Endothelial cell (in vitro differentiated cells): ENCODE data around the gene E2F7. TPM values are rescaled to one million over a fixed set of nuclear protein-coding genes. Genes with fewer than 3 reads are reported as not detected.
"Not testable (repeated sequence)": the region's sequence is repeated elsewhere in the genome, so short reads cannot be mapped to it uniquely, and the experiment has no call there.

Experiments
- DNase-seq: peaks from one replicate; pipeline ENCODE4 v3.0.0; 2021; ENCODE audit warnings: low spot score
- H3K27ac Mint-ChIP-seq: one replicate; pipeline ENCODE4 v1.8.0; 2021; ENCODE audit warnings: mixed read lengths, inconsistent platforms; ENCODE audit not compliant: unreplicated experiment
- H3K27me3 Mint-ChIP-seq: one replicate; pipeline ENCODE4 v1.8.0; 2021; ENCODE audit warnings: mild to moderate bottlenecking, moderate library complexity, mixed read lengths, inconsistent platforms; ENCODE audit not compliant: unreplicated experiment
- H3K36me3 Mint-ChIP-seq: one replicate; pipeline ENCODE4 v1.8.0; 2021; ENCODE audit warnings: mild to moderate bottlenecking, low read depth, mixed read lengths, inconsistent platforms; ENCODE audit not compliant: unreplicated experiment
- H3K4me1 Mint-ChIP-seq: one replicate; pipeline ENCODE4 v1.8.0; 2021; ENCODE audit warnings: mild to moderate bottlenecking, mixed read lengths, inconsistent platforms; ENCODE audit not compliant: unreplicated experiment
- H3K4me3 Mint-ChIP-seq: one replicate; pipeline ENCODE4 v1.8.0; 2021; ENCODE audit warnings: mild to moderate bottlenecking, mixed read lengths, inconsistent platforms; ENCODE audit not compliant: unreplicated experiment
- H3K9me3 Mint-ChIP-seq: one replicate; pipeline ENCODE4 v1.8.0; 2021; ENCODE audit warnings: mixed read lengths, inconsistent platforms; ENCODE audit not compliant: unreplicated experiment
- total RNA-seq: library from RNA; stranded (reverse); fragmentation: NEBNext Ultra II Directional; extraction: Animal tissue kit (Norgen Biotek cat#: 25700); gene quantifications from one replicate; pipeline ENCODE4 v1.2.1, GENCODE V29; 2021; ENCODE audit not compliant: unreplicated experiment
- TF ChIP-seq, protein P1 (sequence below): fragments of 200-600 bp; sonication (generic); IDR thresholded peaks from one replicate; pipeline ENCODE4 v1.5.0; 2021; ENCODE audit warnings: antibody characterized with exemption; ENCODE audit not compliant: unreplicated experiment

Gene E2F7
- total RNA-seq, 1 donor from 2014 or later, result 6.2 TPM

DNA sequence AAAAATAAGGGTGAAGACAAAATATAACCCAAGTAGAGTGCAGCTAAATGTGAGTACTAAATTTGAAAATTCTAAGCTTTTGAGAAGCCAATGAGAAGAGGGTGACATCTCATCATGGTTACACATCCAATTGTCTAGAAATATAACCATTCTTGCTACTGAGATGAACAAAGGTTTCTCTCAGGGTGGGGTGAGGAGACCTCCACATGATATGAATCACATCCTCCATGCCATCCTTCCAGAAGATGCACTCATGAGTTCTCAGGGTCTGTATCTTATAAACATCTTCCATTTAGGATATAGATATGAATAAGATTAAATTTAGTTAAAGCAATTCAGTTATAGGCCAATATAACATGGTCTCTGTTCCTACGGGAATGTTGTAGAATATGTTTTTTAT is 38.9 kb upstream of the E2F7 start:
- Mint-ChIP-seq H3K27me3 (no peaks in the 10 kb centered on the region), H3K9me3 (no peaks in the 10 kb centered on the region), H3K36me3 (no peaks in the 10 kb centered on the region), H3K27ac (no peak overlapping the region), H3K4me3 (no peak overlapping the region), H3K4me1 (no peaks in the 10 kb centered on the region)
- TF ChIP-seq, protein P1, sequence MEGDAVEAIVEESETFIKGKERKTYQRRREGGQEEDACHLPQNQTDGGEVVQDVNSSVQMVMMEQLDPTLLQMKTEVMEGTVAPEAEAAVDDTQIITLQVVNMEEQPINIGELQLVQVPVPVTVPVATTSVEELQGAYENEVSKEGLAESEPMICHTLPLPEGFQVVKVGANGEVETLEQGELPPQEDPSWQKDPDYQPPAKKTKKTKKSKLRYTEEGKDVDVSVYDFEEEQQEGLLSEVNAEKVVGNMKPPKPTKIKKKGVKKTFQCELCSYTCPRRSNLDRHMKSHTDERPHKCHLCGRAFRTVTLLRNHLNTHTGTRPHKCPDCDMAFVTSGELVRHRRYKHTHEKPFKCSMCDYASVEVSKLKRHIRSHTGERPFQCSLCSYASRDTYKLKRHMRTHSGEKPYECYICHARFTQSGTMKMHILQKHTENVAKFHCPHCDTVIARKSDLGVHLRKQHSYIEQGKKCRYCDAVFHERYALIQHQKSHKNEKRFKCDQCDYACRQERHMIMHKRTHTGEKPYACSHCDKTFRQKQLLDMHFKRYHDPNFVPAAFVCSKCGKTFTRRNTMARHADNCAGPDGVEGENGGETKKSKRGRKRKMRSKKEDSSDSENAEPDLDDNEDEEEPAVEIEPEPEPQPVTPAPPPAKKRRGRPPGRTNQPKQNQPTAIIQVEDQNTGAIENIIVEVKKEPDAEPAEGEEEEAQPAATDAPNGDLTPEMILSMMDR, result no peak
- DNase-seq, result no peak

DNA sequence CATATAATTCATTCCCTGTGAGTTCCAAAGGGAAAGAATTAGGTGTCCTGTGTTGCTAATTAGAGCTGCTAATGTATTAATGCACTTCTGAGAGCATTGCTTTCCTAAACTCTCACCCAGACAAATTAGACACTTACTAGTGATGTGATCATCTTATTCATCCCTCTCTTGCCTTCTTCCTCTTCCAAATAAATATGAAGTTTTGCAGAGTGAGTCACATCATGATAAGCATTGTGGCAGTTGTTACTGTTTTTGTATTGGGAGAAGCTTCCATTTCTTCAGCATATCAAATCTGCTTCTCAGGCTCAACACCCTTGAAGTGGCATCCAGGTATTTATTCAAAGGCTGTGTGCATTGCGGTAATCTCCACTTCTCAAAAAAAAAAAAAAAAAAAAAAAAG is 37.3 kb upstream of the E2F7 start:
- no peaks in the 10 kb centered on the region for H3K27me3 Mint-ChIP-seq
- TF ChIP-seq, protein P1, result no peak
- no peak overlapping the region for H3K4me3 Mint-ChIP-seq
- no peaks in the 10 kb centered on the region for H3K4me1 Mint-ChIP-seq
- no peak for DNase-seq
- no peaks in the 10 kb centered on the region for H3K36me3 Mint-ChIP-seq
- no peak overlapping the region for H3K27ac Mint-ChIP-seq
- H3K9me3 Mint-ChIP-seq, result no peaks in the 10 kb centered on the region

DNA sequence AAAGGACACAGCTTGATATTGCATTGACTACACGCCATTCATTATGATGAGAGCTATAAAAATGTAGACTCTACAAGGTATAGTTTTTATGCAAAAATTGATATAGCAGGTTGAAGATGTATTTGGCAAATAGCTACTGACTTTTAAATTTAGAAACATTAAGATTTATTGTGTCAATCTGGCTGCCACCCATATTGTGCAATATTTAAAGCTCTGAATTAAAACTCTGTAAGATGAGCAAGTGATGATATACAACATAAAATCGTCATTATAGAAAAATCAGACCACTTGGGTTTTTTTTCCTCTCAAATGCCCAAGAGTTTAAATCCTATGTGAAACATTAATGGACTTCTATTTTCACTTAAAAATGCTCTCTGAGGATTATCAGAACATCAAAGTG is 36.8 kb upstream of the E2F7 start:
- TF ChIP-seq, protein P1, result no peak
- no peaks in the 10 kb centered on the region for H3K27me3 Mint-ChIP-seq
- DNase-seq, result no peak
- H3K4me1 Mint-ChIP-seq, result no peaks in the 10 kb centered on the region
- H3K27ac Mint-ChIP-seq, result no peak overlapping the region
- no peaks in the 10 kb centered on the region for H3K36me3 Mint-ChIP-seq
- H3K9me3 Mint-ChIP-seq, result no peaks in the 10 kb centered on the region
- H3K4me3 Mint-ChIP-seq, result no peak overlapping the region

- Mint-ChIP-seq H3K27me3 (peaks cover 2% of the 10 kb centered on the region), H3K36me3 (no peaks in the 10 kb centered on the region), H3K4me3 (no peak overlapping the region), H3K4me1 (no peaks in the 10 kb centered on the region), H3K27ac (no peak overlapping the region), H3K9me3 (no peaks in the 10 kb centered on the region)
- DNase-seq, result no peak
- TF ChIP-seq, protein P1, result no peak
Observed at GRCh38 chr12:77099799-77100198, 34.4 kb upstream of the E2F7 start.

DNA sequence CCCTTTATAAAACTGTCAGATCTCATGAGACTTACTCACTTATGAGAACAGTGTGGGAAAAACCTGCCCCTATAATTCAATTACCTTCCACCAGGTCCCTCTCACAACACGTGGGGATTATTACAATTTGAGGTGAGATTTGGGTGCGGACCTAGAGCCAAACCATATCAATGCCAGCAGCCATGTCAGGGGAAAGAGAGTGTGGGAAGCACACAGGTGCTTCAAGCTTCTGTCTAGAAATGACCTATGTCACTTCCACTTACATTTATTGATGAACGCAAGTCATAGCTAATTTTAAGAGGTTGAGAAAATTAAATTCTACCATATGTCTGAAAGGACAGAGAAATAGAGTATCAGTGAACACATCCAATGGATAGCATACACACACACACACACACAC is 32.5 kb upstream of the E2F7 start:
- DNase-seq, result no peak
- TF ChIP-seq, protein P1, result no peak
- peaks cover 2% of the 10 kb centered on the region for H3K27me3 Mint-ChIP-seq

GRCh38 chr12:77092227-77092626 is 26.9 kb upstream of the E2F7 start:
- not testable (repeated sequence) for H3K4me3 Mint-ChIP-seq, H3K4me1 Mint-ChIP-seq, H3K9me3 Mint-ChIP-seq, H3K27ac Mint-ChIP-seq, H3K27me3 Mint-ChIP-seq, H3K36me3 Mint-ChIP-seq, DNase-seq

More for the DNA sequence above, 32.5 kb upstream of the E2F7 start:
- H3K36me3 Mint-ChIP-seq, result no peaks in the 10 kb centered on the region
- no peaks in the 10 kb centered on the region for H3K4me1 Mint-ChIP-seq
- H3K4me3 Mint-ChIP-seq, result no peak overlapping the region
- no peaks in the 10 kb centered on the region for H3K9me3 Mint-ChIP-seq
- H3K27ac Mint-ChIP-seq, result no peak overlapping the region
